A673 (cell line): ENCODE measurements around the gene RAD23A. TPM values are rescaled to one million over a fixed set of nuclear protein-coding genes. Genes with fewer than 3 reads are reported as not detected.

Experiments
- BruUV-seq: library from RNA; stranded (reverse); fragments of 400-500 nt; replicated peaks from 2 replicates; lab custom pipeline; 2021; lab: Mats Ljungman, UMichigan
- CTCF ChIA-PET: fragments of 300-600 bp; sonication (Branson Sonifier 250); formaldehyde crosslinking; loops from one replicate; lab custom pipeline; 2022; ENCODE audit warnings: antibody characterized with exemption; lab: Charles Lee
- POLR2A ChIA-PET: fragments of 300-600 bp; sonication (Branson Sonifier 250); formaldehyde crosslinking; loops from one replicate; lab custom pipeline; 2022; ENCODE audit warnings: antibody characterized with exemption; ENCODE audit not compliant: low non-redundant PET; lab: Charles Lee
- DNase-seq: peaks from one replicate; pipeline ENCODE4 v3.0.0-alpha.2; 2015; ENCODE audit warnings: low spot score
- H3K27ac ChIP-seq: fragments of 200-600 bp; sonication (generic); 2 replicates; pipeline ENCODE4 v1.5.1; 2016; ENCODE audit warnings: mixed run types, low read depth, mild to moderate bottlenecking, mixed read lengths, antibody characterized with exemption, low read length; ENCODE audit not compliant: poor library complexity, severe bottlenecking
- H3K27me3 ChIP-seq: fragments of 200-600 bp; sonication (generic); replicated peaks from 2 replicates; pipeline ENCODE4 v1.6.1; 2017; ENCODE audit warnings: mixed run types, low read depth, mild to moderate bottlenecking, mixed read lengths, antibody characterized with exemption, low read length; ENCODE audit not compliant: insufficient read depth, poor library complexity
- H3K36me3 ChIP-seq: fragments of 200-600 bp; sonication (generic); 2 replicates; pipeline ENCODE4 v1.6.1; 2016; ENCODE audit warnings: mixed run types, mild to moderate bottlenecking, mixed read lengths, antibody characterized with exemption, low read length; ENCODE audit not compliant: insufficient read depth, poor library complexity, severe bottlenecking
- H3K4me1 ChIP-seq: fragments of 200-600 bp; sonication (generic); 2 replicates; pipeline ENCODE4 v1.6.1; 2017; ENCODE audit warnings: mixed run types, mild to moderate bottlenecking, mixed read lengths, antibody characterized with exemption, low read length; ENCODE audit not compliant: insufficient read depth, poor library complexity, severe bottlenecking
- H3K4me3 ChIP-seq: fragments of 200-600 bp; sonication (generic); 2 replicates; pipeline ENCODE4 v1.5.1; 2016; ENCODE audit warnings: low read depth, mixed run types, mild to moderate bottlenecking, mixed read lengths, low read length; ENCODE audit not compliant: poor library complexity, severe bottlenecking
- H3K9me3 ChIP-seq: fragments of 200-600 bp; sonication (generic); 2 replicates; pipeline ENCODE4 v1.6.1; 2016; ENCODE audit warnings: mixed run types, low read depth, mild to moderate bottlenecking, mixed read lengths, antibody characterized with exemption, low read length; ENCODE audit not compliant: poor library complexity, severe bottlenecking
- CTCF ChIP-seq: fragments of 300-800, 200-600 bp; sonication (generic); conservative IDR thresholded peaks from 2 replicates; pipeline ENCODE4 v1.5.1; 2017; ENCODE audit warnings: low read depth, mild to moderate bottlenecking, antibody characterized with exemption, low read length, moderate library complexity, mixed read lengths
- EZH2 ChIP-seq: fragments of 200-600 bp; sonication (generic); IDR thresholded peaks from 2 replicates; pipeline ENCODE4 v1.6.1; 2017; ENCODE audit warnings: borderline replicate concordance, low read depth, mild to moderate bottlenecking, mixed read lengths, antibody characterized with exemption, low read length; ENCODE audit not compliant: poor library complexity, severe bottlenecking
- intact Hi-C: fragments of 100-400 bp; cut with micrococcal nuclease; formaldehyde crosslinking; loops from one replicate; pipeline ENCODE4 v1.10.0; 2022; ENCODE audit not compliant: unreplicated experiment
- total RNA-seq: library from RNA; stranded (reverse); gene quantifications from 2 replicates; pipeline ENCODE4 v1.2.3, GENCODE V29; 2021

RAD23A gene
- total RNA-seq, 1 experiment from 2014 or later: 183 TPM

- H3K4me3 ChIP-seq: no peak overlapping the region
- no peak overlapping the region for H3K27ac ChIP-seq
- ChIA-PET POLR2A (no interaction called here), CTCF (interaction anchor here (0.6 kb wide), 2 partner anchors 9 to 1597 kb away, joined by 3 to 8 read pairs; no protein-coding TSS in a partner anchor)
- DNase-seq: no peak
- no peak for TF ChIP-seq CTCF
- TF ChIP-seq EZH2: no peak
- H3K9me3 ChIP-seq: no peaks in the 10 kb centered on the region
- H3K4me1 ChIP-seq: peaks cover 4% of the 10 kb centered on the region
- no peaks in the 10 kb centered on the region for H3K36me3 ChIP-seq
- intact Hi-C loops: no loop called here
- no TSS peak for BruUV-seq
- no peaks in the 10 kb centered on the region for H3K27me3 ChIP-seq
These were observed 38.5 kb upstream of the RAD23A start for GRCh38 chr19:12907166-12907565.

- BruUV-seq: no TSS peak
- ChIA-PET CTCF (interaction anchor here (1.5 kb wide), 1 partner anchor 27 kb away, joined by 3 read pairs; no protein-coding TSS in a partner anchor), POLR2A (interaction anchor here (0.7 kb wide), 1 partner anchor 22 kb away, joined by 8 read pairs; the partner anchor contains the start of gene GCDH)
- H3K27ac ChIP-seq: peak overlapping the region; percentile 76
- H3K36me3 ChIP-seq: no peaks in the 10 kb centered on the region
- no peaks in the 10 kb centered on the region for H3K9me3 ChIP-seq
- intact Hi-C loops: no loop called here
- no peak for TF ChIP-seq EZH2
- no peak for TF ChIP-seq CTCF
- no peak for DNase-seq
- H3K4me3 ChIP-seq: peak overlapping the region; percentile 8
- H3K4me1 ChIP-seq: peaks cover 26% of the 10 kb centered on the region
- H3K27me3 ChIP-seq: no peaks in the 10 kb centered on the region
These were observed 33.1 kb upstream of the RAD23A start for GRCh38 chr19:12912571-12912970.

GRCh38 chr19:12913011-12913561 is 32.6 kb upstream of the RAD23A start:
- no peaks in the 10 kb centered on the region for H3K36me3 ChIP-seq
- intact Hi-C loops: no loop called here
- DNase-seq: peak; percentile 90
- peak overlapping the region; percentile 76 for H3K27ac ChIP-seq
- POLR2A ChIA-PET: interaction anchor here (0.7 kb wide), 1 partner anchor 22 kb away, joined by 8 read pairs; the partner anchor contains the start of gene GCDH
- H3K4me1 ChIP-seq: peaks cover 26% of the 10 kb centered on the region
- H3K4me3 ChIP-seq: peak overlapping the region; percentile 8
- BruUV-seq: no TSS peak
- H3K27me3 ChIP-seq: no peaks in the 10 kb centered on the region
- TF ChIP-seq CTCF (no peak), EZH2 (no peak)
- CTCF ChIA-PET: interaction anchor here (0.6 to 1.5 kb wide), 2 partner anchors 28 to 362 kb away, joined by 3 to 4 read pairs; no protein-coding TSS in a partner anchor
- no peaks in the 10 kb centered on the region for H3K9me3 ChIP-seq
